Liver (tissue), 9 donors: ENCODE results near the gene CRACR2B. TPM values are rescaled to one million over a fixed set of nuclear protein-coding genes. Genes with fewer than 3 reads are reported as not detected.
A peak's percentile ranks its signal among the peaks of the same experiment; 100 is the strongest.

Experiments
- DNase-seq: peaks from one replicate; pipeline ENCODE4 v3.0.0-alpha.2; 2017; ENCODE audit warnings: low spot score
- H3K27ac ChIP-seq, 2 donors: one replicate each; pipeline ENCODE4 v1.7.0; 2013; ENCODE audit warnings: inconsistent platforms in 2 of 2, low read length in 2 of 2, control low read depth in 1 of 2, low read depth in 1 of 2, mild to moderate bottlenecking in 1 of 2
- H3K27me3 ChIP-seq, 4 donors: one replicate each; pipeline versions ENCODE4 v1.6.1 to v1.7.0; 2013; ENCODE audit warnings: low read length in 3 of 4, inconsistent platforms in 1 of 4, mild to moderate bottlenecking in 1 of 4, moderate library complexity in 1 of 4; ENCODE audit not compliant: control insufficient read depth in 4 of 4, insufficient read depth in 4 of 4
- H3K36me3 ChIP-seq, 4 donors: one replicate each; pipeline versions ENCODE4 v1.6.1 to v1.7.0; 2013; ENCODE audit warnings: low read length in 3 of 4, mild to moderate bottlenecking in 3 of 4, low read depth in 1 of 4, moderate library complexity in 1 of 4; ENCODE audit not compliant: control insufficient read depth in 4 of 4, insufficient read depth in 3 of 4
- H3K4me1 ChIP-seq, 4 donors: one replicate each; pipeline versions ENCODE4 v1.6.1 to v1.7.0; 2013; ENCODE audit warnings: low read length in 3 of 4, mild to moderate bottlenecking in 3 of 4, moderate library complexity in 1 of 4; ENCODE audit not compliant: control insufficient read depth in 4 of 4, insufficient read depth in 4 of 4
- H3K4me3 ChIP-seq, 3 donors: one replicate each; pipeline versions ENCODE4 v1.6.1 to v1.7.0; 2013; ENCODE audit warnings: low read length in 3 of 3, control low read depth in 1 of 3, low read depth in 1 of 3, mild to moderate bottlenecking in 1 of 3
- H3K9ac ChIP-seq, 2 donors: one replicate each; pipeline ENCODE4 v1.7.0; 2013; ENCODE audit warnings: low read length in 2 of 2, mild to moderate bottlenecking in 2 of 2, moderate library complexity in 2 of 2, control low read depth in 1 of 2, low read depth in 1 of 2
- H3K9me3 ChIP-seq, 4 donors: one replicate each; pipeline versions ENCODE4 v1.6.1 to v1.7.0; 2013; ENCODE audit warnings: low read length in 3 of 4; ENCODE audit not compliant: control insufficient read depth in 4 of 4
- EGR1 ChIP-seq, 2 donors: IDR thresholded peaks; 2 replicates each; pipeline ENCODE4 v1.6.1; 2016 to 2018; ENCODE audit warnings: antibody characterized with exemption in 2 of 2, low read depth in 2 of 2
- FOXA1 ChIP-seq: IDR thresholded peaks from 2 replicates; pipeline ENCODE4 v1.6.1; 2016; ENCODE audit warnings: antibody characterized with exemption
- FOXA2 ChIP-seq: IDR thresholded peaks from 2 replicates; pipeline ENCODE4 v1.6.1; 2016; ENCODE audit warnings: antibody characterized with exemption
- GABPA ChIP-seq, 2 donors: IDR thresholded peaks in 1 of 2; conservative IDR thresholded peaks in 1 of 2; 2 replicates each; pipeline ENCODE4 v1.6.1; 2016; ENCODE audit warnings: antibody characterized with exemption in 2 of 2, mild to moderate bottlenecking in 1 of 2, moderate library complexity in 1 of 2
- HNF4A ChIP-seq, 2 donors: conservative IDR thresholded peaks; 2 replicates each; pipeline ENCODE4 v1.6.1; 2016; ENCODE audit warnings: antibody characterized with exemption in 2 of 2, mild to moderate bottlenecking in 2 of 2
- HNF4G ChIP-seq: IDR thresholded peaks from 2 replicates; pipeline ENCODE4 v1.6.1; 2016; ENCODE audit warnings: antibody characterized with exemption
- JUND ChIP-seq, 2 donors: IDR thresholded peaks; 2 replicates each; pipeline ENCODE4 v1.6.1; 2016; ENCODE audit warnings: antibody characterized with exemption in 2 of 2
- NR2F2 ChIP-seq: IDR thresholded peaks from 2 replicates; pipeline ENCODE4 v1.6.1; 2016; ENCODE audit warnings: antibody characterized with exemption
- RAD21 ChIP-seq, 2 donors: IDR thresholded peaks; 2 replicates each; pipeline ENCODE4 v1.6.1; 2016; ENCODE audit warnings: antibody characterized with exemption in 2 of 2, mild to moderate bottlenecking in 2 of 2
- RXRA ChIP-seq, 2 donors: IDR thresholded peaks; 2 replicates each; pipeline ENCODE4 v1.6.1; 2017 to 2018; ENCODE audit warnings: antibody characterized with exemption in 2 of 2, mild to moderate bottlenecking in 1 of 2
- SP1 ChIP-seq: IDR thresholded peaks from 2 replicates; pipeline ENCODE4 v1.6.1; 2018; ENCODE audit warnings: antibody characterized with exemption, mild to moderate bottlenecking
- TAF1 ChIP-seq: conservative IDR thresholded peaks from 2 replicates; pipeline ENCODE4 v1.6.1; 2016; ENCODE audit warnings: antibody characterized with exemption, mild to moderate bottlenecking
- YY1 ChIP-seq: IDR thresholded peaks from 2 replicates; pipeline ENCODE4 v1.6.1; 2016; ENCODE audit warnings: antibody characterized with exemption, mild to moderate bottlenecking
- WGBS: extraction: QIAGEN DNeasy Blood & Tissue Kit; methylation state at CpG from one replicate; pipeline ENCODE4 v1.1.7; 2013; 5-methylcytosine and 5-hydroxymethylcytosine counted together
- polyA plus RNA-seq, 2 donors: library from polyadenylated mRNA; stranded (reverse) in 1 of 2; unstranded in 1 of 2; fragments of 200-250 nt in 1 of 2; fragments of >200 nt in 1 of 2; fragmentation: Nextera tagmentation in 1 of 2; extraction: Ambion mirVana in 1 of 2; gene quantifications; one replicate each; pipeline versions ENCODE4 v1.2.1 to v1.2.3, GENCODE V29; 2013 to 2015
- total RNA-seq, 2 donors: library from RNA; depleted of rRNA; stranded (reverse); fragments of >200 nt; gene quantifications; one replicate each; pipeline ENCODE4 v1.2.3, GENCODE V29; 2014
- TF ChIP-seq, protein P1 (sequence below): IDR thresholded peaks from 2 replicates; pipeline ENCODE4 v1.6.1; 2016; ENCODE audit warnings: antibody characterized with exemption, mild to moderate bottlenecking
- TF ChIP-seq, protein P2 (sequence below): IDR thresholded peaks from 2 replicates; pipeline ENCODE4 v1.6.1; 2016; ENCODE audit warnings: antibody characterized with exemption
- TF ChIP-seq, protein P3 (sequence below): IDR thresholded peaks from 2 replicates; pipeline ENCODE4 v1.6.1; 2016; ENCODE audit warnings: antibody characterized with exemption
- TF ChIP-seq, protein P4 (sequence below): fragments of 150-350 bp; IDR thresholded peaks from 2 replicates; pipeline ENCODE4 v1.5.1; 2017; ENCODE audit warnings: improper control_type of control experiment, low read depth, low read length; ENCODE audit not compliant: missing input control
- TF ChIP-seq, protein P5 (sequence below): IDR thresholded peaks from 2 replicates; pipeline ENCODE4 v1.6.1; 2016; ENCODE audit warnings: antibody characterized with exemption
- donor health status: healthy.
- donor health status: healthy.
- donor health status: healthy.
- donor health status: healthy.
- donor health status: healthy.

CRACR2B gene
- total and polyA plus RNA-seq, 4 donors, result 0.14 to 2.9 (median 2.2) TPM

DNA sequence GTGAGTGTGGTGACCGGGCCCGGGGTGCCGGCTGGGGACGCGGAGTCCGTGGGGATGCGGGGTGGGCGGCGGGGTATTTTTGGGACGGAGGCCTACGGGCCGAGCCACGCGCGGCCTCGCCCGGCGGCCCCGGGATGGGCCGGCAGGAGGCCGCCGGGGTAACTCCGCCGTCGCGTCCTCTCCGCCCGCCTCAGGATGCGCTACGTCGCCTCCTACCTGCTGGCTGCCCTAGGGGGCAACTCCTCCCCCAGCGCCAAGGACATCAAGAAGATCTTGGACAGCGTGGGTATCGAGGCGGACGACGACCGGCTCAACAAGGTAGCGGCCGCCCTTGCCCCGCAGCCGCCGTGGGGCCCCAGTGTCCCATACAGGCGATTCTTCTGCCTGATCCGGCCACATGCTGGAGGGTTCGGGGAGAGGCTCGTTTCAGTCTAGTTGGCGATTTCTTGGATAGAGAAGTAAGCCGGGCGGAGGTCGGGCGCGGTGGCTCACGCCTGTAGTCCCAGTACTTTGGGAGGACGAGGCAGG, 17.6 kb upstream of the CRACR2B start:
- no peaks in the 10 kb centered on the region for H3K9me3 ChIP-seq
- H3K9ac ChIP-seq, result peak overlapping the region; percentile 74 to 96
- H3K27me3 ChIP-seq, result no peaks in the 10 kb centered on the region
- DNase-seq, result no peak
- no peak for TF ChIP-seq HNF4A (conservative IDR thresholded peaks at IDR 0.05)
- TF ChIP-seq RXRA (IDR thresholded peaks at IDR 0.05), result no peak
- TF ChIP-seq, protein P1, sequence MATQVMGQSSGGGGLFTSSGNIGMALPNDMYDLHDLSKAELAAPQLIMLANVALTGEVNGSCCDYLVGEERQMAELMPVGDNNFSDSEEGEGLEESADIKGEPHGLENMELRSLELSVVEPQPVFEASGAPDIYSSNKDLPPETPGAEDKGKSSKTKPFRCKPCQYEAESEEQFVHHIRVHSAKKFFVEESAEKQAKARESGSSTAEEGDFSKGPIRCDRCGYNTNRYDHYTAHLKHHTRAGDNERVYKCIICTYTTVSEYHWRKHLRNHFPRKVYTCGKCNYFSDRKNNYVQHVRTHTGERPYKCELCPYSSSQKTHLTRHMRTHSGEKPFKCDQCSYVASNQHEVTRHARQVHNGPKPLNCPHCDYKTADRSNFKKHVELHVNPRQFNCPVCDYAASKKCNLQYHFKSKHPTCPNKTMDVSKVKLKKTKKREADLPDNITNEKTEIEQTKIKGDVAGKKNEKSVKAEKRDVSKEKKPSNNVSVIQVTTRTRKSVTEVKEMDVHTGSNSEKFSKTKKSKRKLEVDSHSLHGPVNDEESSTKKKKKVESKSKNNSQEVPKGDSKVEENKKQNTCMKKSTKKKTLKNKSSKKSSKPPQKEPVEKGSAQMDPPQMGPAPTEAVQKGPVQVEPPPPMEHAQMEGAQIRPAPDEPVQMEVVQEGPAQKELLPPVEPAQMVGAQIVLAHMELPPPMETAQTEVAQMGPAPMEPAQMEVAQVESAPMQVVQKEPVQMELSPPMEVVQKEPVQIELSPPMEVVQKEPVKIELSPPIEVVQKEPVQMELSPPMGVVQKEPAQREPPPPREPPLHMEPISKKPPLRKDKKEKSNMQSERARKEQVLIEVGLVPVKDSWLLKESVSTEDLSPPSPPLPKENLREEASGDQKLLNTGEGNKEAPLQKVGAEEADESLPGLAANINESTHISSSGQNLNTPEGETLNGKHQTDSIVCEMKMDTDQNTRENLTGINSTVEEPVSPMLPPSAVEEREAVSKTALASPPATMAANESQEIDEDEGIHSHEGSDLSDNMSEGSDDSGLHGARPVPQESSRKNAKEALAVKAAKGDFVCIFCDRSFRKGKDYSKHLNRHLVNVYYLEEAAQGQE, result no peak
- TF ChIP-seq FOXA1, result no peak
- no peak for TF ChIP-seq GABPA (IDR thresholded peaks at IDR 0.05 in 1 of 2, conservative IDR thresholded peaks at IDR 0.05 in 1 of 2)
- TF ChIP-seq YY1, result no peak
- no peak for TF ChIP-seq RAD21 (IDR thresholded peaks at IDR 0.05)
- TF ChIP-seq TAF1, result no peak
- TF ChIP-seq, protein P2, sequence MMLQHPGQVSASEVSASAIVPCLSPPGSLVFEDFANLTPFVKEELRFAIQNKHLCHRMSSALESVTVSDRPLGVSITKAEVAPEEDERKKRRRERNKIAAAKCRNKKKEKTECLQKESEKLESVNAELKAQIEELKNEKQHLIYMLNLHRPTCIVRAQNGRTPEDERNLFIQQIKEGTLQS, result no peak
- TF ChIP-seq HNF4G, result no peak
- no peak for TF ChIP-seq FOXA2
- TF ChIP-seq, protein P3, sequence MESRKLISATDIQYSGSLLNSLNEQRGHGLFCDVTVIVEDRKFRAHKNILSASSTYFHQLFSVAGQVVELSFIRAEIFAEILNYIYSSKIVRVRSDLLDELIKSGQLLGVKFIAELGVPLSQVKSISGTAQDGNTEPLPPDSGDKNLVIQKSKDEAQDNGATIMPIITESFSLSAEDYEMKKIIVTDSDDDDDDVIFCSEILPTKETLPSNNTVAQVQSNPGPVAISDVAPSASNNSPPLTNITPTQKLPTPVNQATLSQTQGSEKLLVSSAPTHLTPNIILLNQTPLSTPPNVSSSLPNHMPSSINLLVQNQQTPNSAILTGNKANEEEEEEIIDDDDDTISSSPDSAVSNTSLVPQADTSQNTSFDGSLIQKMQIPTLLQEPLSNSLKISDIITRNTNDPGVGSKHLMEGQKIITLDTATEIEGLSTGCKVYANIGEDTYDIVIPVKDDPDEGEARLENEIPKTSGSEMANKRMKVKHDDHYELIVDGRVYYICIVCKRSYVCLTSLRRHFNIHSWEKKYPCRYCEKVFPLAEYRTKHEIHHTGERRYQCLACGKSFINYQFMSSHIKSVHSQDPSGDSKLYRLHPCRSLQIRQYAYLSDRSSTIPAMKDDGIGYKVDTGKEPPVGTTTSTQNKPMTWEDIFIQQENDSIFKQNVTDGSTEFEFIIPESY, result no peak
- no peak for TF ChIP-seq NR2F2
- no peak for TF ChIP-seq JUND (IDR thresholded peaks at IDR 0.05)
- no peak for TF ChIP-seq SP1
- TF ChIP-seq, protein P4, sequence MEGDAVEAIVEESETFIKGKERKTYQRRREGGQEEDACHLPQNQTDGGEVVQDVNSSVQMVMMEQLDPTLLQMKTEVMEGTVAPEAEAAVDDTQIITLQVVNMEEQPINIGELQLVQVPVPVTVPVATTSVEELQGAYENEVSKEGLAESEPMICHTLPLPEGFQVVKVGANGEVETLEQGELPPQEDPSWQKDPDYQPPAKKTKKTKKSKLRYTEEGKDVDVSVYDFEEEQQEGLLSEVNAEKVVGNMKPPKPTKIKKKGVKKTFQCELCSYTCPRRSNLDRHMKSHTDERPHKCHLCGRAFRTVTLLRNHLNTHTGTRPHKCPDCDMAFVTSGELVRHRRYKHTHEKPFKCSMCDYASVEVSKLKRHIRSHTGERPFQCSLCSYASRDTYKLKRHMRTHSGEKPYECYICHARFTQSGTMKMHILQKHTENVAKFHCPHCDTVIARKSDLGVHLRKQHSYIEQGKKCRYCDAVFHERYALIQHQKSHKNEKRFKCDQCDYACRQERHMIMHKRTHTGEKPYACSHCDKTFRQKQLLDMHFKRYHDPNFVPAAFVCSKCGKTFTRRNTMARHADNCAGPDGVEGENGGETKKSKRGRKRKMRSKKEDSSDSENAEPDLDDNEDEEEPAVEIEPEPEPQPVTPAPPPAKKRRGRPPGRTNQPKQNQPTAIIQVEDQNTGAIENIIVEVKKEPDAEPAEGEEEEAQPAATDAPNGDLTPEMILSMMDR, result no peak
- TF ChIP-seq EGR1 (IDR thresholded peaks at IDR 0.05; ENCODE audit: low read depth in 2 of 2), result no peak
- TF ChIP-seq, protein P5, sequence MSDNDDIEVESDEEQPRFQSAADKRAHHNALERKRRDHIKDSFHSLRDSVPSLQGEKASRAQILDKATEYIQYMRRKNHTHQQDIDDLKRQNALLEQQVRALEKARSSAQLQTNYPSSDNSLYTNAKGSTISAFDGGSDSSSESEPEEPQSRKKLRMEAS, result no peak
- H3K27ac ChIP-seq, result peak overlapping the region; percentile 97 to 100
- peak overlapping the region; percentile 74 to 87 (median 80) for H3K4me3 ChIP-seq
- WGBS, result under 1% methylated on average over 55 of the region's 55 CpGs
- peaks cover 5 to 23% (median 18%) of the 10 kb centered on the region in 4 donors for H3K36me3 ChIP-seq
- H3K4me1 ChIP-seq, result peaks cover 6 to 32% (median 22%) of the 10 kb centered on the region in 4 donors
